PC-3 (cell line): Measurements from ENCODE around the gene HSD17B3.

Experiments used
- EZH2 ChIP-seq: fragments of 300-600 bp; sonication (generic); IDR thresholded peaks from one replicate; pipeline ENCODE4 v1.6.1; 2017; ENCODE audit warnings: antibody characterized with exemption, mild to moderate bottlenecking, low read length; ENCODE audit not compliant: unreplicated experiment
- EZH2phosphoT487 ChIP-seq: fragments of 300-600 bp; sonication (generic); IDR thresholded peaks from 2 replicates; pipeline ENCODE4 v1.6.1; 2018; ENCODE audit warnings: mild to moderate bottlenecking, antibody characterized with exemption, low read length, borderline replicate concordance
- TF ChIP-seq, protein P1 (sequence below): fragments of 300-600 bp; sonication (generic); conservative IDR thresholded peaks from 2 replicates; pipeline ENCODE4 v1.5.1; 2017; ENCODE audit warnings: antibody characterized with exemption, low read depth, mild to moderate bottlenecking, low read length

DNA sequence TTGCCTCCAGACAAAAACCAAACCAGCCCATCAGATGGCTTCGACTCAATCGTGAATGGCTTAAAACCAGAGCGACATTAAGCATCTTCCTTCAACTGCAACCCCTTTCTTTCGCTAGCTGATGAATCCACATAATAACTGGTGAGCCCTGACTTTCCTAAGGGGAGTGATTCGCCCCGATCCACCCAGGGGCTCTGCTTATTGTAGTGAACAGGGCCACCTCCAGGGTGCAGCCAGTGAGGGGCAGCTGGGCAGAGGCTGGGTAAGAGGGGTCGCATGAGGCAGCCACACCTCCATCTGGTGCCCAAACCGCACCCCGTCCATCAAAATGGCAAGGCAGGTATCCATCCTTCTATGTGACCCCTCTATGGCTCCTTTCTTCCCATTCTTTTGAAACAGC lies 43.6 kb upstream of the HSD17B3 start:
- TF ChIP-seq EZH2 (no peak), EZH2phosphoT487 (no peak)
- TF ChIP-seq, protein P1, sequence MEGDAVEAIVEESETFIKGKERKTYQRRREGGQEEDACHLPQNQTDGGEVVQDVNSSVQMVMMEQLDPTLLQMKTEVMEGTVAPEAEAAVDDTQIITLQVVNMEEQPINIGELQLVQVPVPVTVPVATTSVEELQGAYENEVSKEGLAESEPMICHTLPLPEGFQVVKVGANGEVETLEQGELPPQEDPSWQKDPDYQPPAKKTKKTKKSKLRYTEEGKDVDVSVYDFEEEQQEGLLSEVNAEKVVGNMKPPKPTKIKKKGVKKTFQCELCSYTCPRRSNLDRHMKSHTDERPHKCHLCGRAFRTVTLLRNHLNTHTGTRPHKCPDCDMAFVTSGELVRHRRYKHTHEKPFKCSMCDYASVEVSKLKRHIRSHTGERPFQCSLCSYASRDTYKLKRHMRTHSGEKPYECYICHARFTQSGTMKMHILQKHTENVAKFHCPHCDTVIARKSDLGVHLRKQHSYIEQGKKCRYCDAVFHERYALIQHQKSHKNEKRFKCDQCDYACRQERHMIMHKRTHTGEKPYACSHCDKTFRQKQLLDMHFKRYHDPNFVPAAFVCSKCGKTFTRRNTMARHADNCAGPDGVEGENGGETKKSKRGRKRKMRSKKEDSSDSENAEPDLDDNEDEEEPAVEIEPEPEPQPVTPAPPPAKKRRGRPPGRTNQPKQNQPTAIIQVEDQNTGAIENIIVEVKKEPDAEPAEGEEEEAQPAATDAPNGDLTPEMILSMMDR = no peak
